DMS153 treated with DMSO at 0.1 percent for 48 hours (cell line): ENCODE data around the gene C20orf96.
"Not testable (repeated sequence)": the region's sequence is repeated elsewhere in the genome, so short reads cannot be mapped to it uniquely, and the experiment has no call there.

ENCODE experiments used
- DNase-seq: peaks from one replicate; lab custom pipeline; 2025; ENCODE audit not compliant: unreplicated experiment; lab: John Stamatoyannopoulos, UW

C20orf96 gene

GRCh38 chr20:284172-284571, 6.4 kb downstream of the C20orf96 start:
- no peak for DNase-seq

DNA sequence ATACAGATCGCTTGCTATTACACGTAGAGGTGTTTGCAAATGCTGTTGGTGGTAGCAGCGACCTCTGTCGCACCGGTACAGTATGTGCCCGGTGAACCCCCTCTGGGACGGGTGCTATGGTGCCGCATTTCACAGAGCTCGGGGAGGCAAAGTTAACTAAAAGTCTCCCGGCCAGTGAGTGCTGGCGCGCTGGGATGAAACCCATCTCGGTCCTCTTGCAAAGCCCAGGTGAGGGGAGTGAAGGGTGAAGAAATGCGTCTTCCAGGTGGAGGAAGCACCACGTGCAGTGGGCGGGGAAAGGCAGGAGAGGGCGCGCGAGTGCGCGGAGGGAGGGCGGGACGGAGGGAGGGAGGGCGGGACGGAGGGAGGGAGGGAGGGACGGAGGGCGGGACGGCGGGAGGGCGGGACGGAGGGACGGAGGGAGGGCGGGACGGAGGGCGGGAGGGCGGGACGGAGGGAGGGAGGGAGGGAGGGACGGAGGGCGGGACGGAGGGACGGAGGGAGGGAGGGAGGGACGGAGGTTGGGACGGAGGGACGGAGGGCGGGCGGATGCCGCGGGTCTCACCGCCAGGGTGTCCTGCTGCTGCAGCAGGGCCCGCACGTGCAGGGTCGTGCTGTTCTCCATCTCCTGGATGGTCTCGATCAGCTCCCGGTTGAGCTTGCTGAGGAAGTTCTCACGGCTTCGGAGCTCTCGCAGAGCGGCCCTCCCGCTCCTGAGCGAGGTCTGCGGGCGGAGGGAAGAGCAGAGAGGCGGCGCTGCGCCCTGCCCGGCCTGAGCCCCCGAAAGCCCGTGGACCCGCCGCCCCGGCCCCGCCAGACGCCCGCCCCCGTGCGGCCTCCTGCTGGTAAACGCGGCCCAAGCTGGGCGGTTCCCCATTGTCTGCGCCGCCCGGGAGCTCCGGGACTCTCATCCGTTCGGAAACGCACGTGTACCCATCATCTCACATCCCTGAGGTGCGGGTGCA, 11.7 kb downstream of the C20orf96 start:
- no peak for DNase-seq

GRCh38 chr20:278181-278580, 12.4 kb downstream of the C20orf96 start:
- DNase-seq, result no peak

- DNase-seq, result no peak
Measured at GRCh38 chr20:277496-277781, 13.1 kb downstream of the C20orf96 start.

- no peak for DNase-seq
Measured at GRCh38 chr20:276620-277495, 13.7 kb downstream of the C20orf96 start.

DNA sequence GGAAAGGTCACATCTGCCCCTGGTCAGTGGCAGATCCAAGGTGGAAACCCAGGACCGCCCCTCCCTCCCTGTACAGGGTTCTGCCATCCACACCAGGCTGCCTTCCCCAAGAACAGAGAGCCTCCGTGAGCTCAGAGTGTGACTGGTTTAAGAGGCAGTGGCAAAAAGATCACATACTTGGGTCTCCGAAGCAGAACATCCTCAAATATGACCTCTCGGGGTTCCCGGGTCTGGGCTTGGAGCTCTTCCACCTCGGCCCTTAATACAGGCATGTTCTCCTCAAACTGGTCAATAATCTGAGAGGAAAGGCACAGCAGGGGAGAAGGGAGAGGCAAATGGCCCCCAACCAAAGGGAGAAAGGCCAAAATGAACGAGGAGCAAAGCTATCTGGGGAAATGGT, 14.8 kb downstream of the C20orf96 start:
- DNase-seq, result no peak

DNA sequence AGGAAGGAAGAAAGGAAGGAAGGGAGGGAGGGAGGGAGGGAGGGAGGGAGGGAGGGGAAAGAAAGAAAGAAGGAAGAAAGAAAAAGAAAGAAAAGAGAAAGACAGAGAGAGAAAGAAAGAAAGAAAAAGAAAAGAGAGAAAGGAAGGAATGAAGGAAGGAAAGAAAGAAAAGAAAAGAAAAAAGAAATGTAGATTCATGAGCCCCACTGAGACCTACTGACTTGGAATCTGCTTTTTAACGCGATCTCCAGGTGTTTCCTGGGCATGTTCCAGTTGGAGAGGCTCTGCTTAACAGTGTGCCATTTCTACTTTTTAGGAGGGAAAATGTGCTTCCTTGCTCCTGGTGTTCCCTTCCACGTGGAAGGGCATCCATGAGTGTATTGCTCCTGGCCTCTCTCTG, 16.7 kb downstream of the C20orf96 start:
- DNase-seq, result no peak

GRCh38 chr20:272718-273117, 17.8 kb downstream of the C20orf96 start:
- no peak for DNase-seq

GRCh38 chr20:271528-271927, 19.0 kb downstream of the C20orf96 start:
- no peak for DNase-seq

GRCh38 chr20:271069-271468, 19.5 kb downstream of the C20orf96 start:
- DNase-seq, result no peak

- no peak for DNase-seq
Measured at GRCh38 chr20:270517-270916, 20.0 kb downstream of the C20orf96 start.

- DNase-seq, result peak; percentile 38
Measured at GRCh38 chr20:266596-267562, 23.7 kb downstream of the C20orf96 start.

DNA sequence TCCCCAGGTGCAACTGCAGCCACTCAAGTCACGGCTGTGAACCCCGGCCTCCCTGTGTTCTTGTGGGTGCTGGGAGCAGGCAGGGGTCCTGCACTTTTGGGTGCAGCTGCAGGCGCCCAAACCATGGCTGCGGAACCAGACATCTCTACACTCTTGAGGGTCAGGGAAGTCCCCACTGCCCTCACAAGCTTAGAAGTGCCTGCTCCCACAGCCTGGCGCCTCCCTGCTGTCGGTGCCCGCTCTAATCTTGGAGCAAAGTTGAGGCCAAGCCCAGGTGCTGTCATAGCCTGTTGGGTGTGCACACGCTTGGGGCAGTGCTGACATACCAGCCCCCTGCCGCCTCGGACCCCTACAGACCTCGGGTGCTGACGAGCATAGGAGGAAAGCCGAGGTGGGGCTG, 26.8 kb downstream of the C20orf96 start:
- no peak for DNase-seq

GRCh38 chr20:259981-260380, 30.6 kb downstream of the C20orf96 start:
- DNase-seq, result no peak

DNA sequence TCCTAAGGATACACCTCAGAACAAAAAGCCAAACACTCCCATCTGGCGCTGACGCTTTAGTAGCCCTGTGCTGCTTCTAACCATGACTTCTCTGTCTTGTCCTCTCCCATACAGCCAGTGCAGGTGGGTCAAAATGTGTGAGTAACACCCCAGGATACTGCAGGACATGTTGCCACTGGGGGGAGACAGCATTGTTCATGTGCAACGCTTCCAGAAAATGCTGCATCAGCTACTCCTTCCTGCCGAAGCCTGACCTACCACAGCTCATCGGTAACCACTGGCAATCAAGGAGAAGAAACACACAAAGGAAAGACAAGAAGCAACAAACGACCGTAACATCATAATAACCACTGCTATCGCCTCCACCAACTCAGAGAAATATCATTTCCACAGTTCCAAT, 31.6 kb downstream of the C20orf96 start:
- no peak for DNase-seq

GRCh38 chr20:258269-258858, 32.2 kb downstream of the C20orf96 start:
- DNase-seq, result no peak

- DNase-seq, result no peak
Measured at GRCh38 chr20:257419-257818, 33.1 kb downstream of the C20orf96 start, which contains the start of gene DEFB132. DEFB132 (plus strand) TSS chr20:257724; CDS start chr20:257779, 55 bp downstream.

DNA sequence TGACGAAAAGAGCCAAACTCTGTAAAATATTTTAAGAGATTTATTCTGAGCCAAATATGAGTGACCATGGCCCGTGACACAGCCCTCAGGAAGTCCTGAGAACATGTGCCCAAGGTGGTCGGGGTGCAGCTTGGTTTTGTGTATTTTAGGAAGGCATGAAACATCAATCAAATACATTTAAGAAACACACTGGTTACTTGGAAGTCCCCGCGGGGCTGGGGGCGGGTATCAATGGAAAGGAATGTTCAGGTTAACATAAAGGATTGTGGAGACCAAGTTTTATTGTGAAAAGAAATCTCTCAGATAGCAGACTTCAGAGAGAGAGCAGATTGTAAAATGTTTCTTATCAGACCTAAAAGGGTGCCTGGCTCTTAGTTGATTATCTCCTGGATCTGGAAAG, 37.1 kb downstream of the C20orf96 start:
- DNase-seq, result not testable (repeated sequence)

GRCh38 chr20:252801-253200, 37.7 kb downstream of the C20orf96 start:
- DNase-seq, result no peak

GRCh38 chr20:251354-251753, 39.2 kb downstream of the C20orf96 start:
- no peak for DNase-seq
